Sigmoid colon (tissue), 3 donors: ENCODE results near the gene MEDAG.

Source experiments
- POLR2A ChIP-seq, 2 donors: fragments of 450-650 bp; IDR thresholded peaks; one replicate each; pipeline ENCODE4 v1.6.1; 2016; ENCODE audit warnings: antibody characterized with exemption in 2 of 2, mild to moderate bottlenecking in 2 of 2, moderate library complexity in 2 of 2
- TF ChIP-seq, protein P1 (sequence below), 4 experiments: fragments of 450-650 bp in 3 of 4; fragments of 200-600 bp in 1 of 4; IDR thresholded peaks; one replicate each; pipeline ENCODE4 v1.5.1; 2016 to 2019; ENCODE audit warnings: antibody characterized with exemption in 4 of 4, mild to moderate bottlenecking in 3 of 4, moderate library complexity in 2 of 4

DNA sequence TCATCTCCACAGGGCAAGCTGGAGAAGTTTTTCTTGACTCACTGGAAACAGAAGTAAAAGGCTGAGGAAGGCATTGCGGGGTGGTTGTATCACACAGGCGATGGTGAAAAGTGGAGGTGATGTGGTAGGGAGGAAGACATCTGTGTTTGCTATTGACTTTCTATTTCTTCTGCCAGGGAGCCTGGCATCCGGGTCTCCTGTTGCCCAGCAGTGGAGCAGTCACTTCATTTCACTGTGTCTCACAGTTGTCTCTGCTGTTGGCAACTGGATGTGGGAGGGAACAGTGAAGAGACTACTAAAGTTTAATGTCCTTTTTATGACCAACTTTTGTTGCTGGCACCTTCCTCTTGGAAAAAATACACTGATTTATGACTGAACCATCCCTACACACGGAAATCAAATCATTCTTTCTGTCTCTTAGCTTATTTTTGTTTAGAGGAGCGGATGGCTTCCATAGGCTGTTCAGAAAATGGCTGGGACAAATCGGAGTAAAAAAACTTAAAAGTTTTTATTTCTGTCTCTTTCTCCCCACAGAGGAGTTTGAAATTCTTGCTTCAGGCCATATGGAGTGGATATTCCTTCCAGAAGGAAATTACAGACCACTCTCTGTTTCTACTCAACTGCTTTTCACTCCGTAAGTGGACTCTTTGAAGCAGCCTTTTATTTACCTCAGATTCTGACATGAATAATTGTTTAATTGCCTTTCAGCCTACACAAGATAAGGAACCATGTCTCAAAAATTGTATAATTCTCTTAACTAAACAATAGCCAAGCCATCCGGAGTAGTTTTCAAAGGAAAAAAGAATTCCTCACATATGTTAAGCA lies 23.8 kb upstream of the MEDAG start:
- TF ChIP-seq POLR2A (IDR thresholded peaks at IDR 0.05), result no peak
- TF ChIP-seq, protein P1, sequence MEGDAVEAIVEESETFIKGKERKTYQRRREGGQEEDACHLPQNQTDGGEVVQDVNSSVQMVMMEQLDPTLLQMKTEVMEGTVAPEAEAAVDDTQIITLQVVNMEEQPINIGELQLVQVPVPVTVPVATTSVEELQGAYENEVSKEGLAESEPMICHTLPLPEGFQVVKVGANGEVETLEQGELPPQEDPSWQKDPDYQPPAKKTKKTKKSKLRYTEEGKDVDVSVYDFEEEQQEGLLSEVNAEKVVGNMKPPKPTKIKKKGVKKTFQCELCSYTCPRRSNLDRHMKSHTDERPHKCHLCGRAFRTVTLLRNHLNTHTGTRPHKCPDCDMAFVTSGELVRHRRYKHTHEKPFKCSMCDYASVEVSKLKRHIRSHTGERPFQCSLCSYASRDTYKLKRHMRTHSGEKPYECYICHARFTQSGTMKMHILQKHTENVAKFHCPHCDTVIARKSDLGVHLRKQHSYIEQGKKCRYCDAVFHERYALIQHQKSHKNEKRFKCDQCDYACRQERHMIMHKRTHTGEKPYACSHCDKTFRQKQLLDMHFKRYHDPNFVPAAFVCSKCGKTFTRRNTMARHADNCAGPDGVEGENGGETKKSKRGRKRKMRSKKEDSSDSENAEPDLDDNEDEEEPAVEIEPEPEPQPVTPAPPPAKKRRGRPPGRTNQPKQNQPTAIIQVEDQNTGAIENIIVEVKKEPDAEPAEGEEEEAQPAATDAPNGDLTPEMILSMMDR (IDR thresholded peaks at IDR 0.05), result no peak
